GM21515 (cell line): Measurements from ENCODE around the gene COA1.
"Not testable (repeated sequence)": the region's sequence is repeated elsewhere in the genome, so short reads cannot be mapped to it uniquely, and the experiment has no call there.

Experiments
- ATAC-seq: cut with Tn5 transposase; IDR thresholded peaks from one replicate; pipeline ENCODE4 v1.9.1; 2021; ENCODE audit not compliant: unreplicated experiment

Gene COA1

DNA sequence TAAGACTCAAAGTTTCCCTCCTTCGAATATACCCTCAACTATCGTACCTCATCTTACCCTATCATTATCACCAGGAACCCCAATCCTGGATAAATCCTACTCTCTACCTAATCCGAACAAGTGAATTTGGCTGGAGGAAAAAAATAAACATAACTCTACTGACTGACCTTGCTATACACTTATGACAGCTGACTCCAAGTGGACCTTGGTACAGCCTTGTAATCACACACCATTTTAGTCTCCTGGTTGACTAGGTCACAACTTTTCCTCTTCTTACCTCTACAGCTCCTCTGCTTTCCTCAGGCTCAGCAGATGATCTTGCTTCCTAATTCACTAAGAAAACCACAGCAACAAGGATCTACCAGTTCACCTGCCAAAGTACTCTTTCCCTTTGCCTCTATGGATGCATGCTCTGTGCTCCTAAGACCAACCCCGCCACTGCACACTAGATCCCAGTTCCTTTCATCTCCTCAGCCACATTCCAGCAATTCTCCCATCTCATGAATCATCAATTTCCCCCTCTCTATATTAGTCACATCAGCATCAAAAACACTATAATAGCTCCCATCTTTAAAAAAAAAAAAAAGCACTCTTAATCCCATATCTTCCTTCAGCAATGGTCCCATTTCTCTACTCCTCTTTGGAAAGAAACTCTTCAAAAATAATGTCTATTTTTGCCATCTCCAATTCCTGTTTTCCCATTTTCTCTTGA, 35.5 kb downstream of the COA1 start:
- no peak for ATAC-seq

DNA sequence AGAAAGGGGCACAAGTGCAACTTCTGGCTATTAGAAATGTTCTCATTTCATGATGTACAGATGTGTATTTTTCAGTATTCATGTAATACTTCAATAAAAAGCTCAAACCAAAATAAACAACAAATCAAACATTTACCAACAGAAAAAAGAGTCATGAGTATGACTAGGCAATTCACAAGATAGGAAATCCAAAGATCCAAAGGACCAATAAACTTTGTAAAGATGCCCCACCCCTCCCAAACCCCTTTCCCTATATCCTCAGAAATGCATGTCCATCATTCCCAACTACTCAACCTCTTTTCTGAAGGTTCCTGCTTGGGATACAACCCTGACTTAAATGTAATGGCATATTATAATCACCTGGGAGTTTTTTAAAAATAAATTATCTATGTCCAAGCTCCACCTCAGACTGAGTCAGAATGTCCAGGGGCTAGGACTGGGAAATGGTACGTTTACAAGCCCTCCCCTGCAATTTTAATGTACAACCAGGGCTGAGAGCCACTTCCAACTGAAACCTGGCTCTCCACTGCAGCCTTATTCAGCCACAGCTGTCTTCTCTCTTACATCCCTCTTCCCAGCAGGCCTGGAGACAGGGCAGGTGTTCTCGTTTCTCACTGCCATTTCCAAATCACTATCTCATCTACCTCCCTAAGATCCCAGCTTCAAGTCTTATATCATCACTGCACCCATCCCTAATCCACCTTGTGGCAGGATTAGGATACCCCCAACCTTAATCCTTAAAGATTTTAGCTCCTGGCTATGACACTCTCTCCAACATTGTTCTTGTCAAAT, 36.5 kb downstream of the COA1 start:
- ATAC-seq = no peak

DNA sequence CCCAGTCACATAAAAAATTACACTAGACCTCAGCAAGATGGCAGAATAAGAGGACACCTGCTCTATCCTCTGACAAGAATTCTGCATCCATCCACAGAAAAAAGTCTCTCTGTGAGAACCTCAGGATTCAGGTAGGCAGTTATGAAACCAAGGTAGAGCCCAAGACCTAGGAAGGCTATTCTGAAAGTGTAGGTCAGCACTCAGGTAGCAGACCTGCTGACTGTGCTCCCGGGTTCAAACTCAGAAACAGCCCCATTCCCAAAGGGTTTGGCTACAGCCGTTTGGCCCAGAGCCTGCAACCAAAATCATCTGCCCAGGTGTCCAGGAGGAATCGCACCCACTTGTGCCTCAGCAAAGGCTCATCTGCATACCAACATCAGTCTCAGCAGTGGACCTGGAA, 37.7 kb downstream of the COA1 start:
- ATAC-seq = no peak

DNA sequence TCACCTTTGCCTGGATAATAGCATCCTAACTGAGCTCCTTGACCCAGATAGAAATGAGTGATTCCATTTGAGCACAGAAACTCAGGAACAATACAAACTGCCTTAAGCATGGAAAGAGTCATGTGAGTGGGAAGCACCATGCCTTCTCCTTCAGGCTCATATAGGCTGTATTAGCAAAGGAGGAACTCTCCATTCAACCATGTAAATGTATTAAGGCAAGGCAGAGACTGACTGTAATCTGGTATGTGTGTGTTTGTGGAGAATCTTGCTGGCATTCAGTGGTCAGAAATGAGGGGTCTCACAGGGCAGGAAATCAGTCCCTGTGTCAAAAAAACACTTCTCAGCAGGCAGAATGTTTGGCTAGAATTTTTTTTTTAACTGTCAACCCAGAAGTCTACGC, 40.2 kb downstream of the COA1 start:
- no peak for ATAC-seq

DNA sequence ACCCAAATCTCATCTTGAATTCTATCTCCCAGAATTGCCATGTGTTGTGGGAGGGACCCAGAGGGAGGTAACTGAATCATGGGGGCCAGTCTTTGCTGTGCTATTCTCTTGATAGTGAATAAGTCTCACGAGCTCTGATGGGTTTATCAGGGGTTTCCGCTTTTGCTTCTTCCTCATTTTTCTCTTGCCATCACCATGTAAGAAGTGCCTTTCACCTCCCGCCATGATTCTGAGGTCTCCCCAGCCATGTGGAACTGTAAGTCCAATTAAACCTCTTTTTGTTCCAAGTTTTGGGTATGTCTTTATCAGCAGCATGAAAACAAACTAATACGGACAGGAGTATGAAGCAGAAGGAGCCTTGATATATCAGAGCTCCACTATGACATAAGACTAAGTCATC, 41.5 kb downstream of the COA1 start:
- ATAC-seq = not testable (repeated sequence)

DNA sequence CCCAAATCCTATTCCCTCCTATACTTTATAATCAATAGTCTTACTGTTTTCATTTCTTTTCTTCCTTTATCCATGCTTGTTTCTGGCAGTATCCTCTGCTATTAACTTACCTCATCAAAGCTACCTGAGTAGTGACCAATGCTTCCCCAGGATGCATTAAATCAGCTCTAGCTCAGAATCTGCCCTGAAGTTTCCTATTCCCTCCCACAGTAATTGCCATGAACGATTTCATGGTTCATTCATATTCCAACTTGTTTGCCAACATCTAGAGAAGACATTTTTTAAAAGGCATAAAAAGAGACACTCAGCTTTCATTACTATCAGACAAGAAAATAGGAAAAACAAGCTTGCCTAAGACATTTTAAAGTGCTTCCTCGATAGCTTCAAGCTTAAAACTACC, 42.3 kb downstream of the COA1 start:
- no peak for ATAC-seq

DNA sequence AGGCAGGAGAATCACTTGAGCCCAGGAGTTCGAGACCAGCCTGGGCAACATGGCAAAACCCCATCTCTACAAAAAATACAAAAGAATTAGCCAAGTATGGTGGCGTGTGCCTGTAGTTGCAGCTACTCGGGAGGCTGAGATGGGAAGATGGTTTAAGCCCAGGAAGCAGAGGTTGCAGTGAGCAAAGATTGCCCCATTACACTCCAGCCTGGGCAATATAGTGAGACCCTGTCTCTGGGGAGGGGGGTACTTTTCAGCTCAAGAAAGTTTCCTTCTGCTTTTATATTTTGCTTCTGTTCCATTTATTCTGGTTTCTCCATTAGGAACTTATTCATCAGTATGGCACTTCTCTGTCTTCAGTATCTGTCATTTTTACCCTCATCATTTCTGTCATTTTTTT, 48.6 kb downstream of the COA1 start:
- ATAC-seq = no peak

DNA sequence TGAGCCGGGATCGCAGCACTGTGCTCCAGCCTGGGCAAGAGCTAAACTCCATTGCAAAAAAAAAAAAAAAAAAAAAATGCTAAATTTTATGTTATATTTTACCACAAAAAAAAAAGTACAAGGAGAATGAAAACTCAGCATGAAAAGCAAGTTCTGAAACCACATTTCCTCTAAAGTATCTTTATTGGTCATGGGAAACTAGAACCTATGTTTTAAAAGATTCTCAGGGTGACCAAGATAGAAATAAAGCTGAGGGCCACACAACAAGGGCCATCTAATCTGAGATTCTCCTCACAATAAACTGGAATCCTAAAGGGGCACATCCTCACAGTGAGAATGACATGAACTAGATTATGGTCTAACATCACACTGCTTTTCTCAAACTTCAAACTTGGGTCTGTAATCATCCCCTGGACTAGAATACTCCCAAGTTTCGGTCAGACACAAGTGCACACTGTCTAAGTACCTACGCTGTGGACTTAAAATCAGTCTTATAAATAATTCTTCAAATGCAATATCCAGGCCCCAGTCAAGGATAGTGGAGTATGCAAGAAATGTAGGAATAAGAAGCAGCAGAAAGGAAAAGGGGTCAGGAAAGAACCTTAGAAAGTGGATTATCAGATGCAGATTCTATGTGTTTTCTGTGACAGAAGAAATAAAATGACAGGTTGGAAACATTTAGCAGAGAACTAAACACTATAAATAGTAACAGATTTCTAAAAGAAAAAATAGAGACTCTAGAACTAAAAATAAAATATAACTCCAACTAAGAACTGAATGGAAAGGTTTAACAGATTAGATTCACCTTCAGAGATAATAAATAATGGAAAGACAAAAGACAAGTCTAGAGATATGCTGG, 49.9 kb downstream of the COA1 start:
- ATAC-seq = no peak

DNA sequence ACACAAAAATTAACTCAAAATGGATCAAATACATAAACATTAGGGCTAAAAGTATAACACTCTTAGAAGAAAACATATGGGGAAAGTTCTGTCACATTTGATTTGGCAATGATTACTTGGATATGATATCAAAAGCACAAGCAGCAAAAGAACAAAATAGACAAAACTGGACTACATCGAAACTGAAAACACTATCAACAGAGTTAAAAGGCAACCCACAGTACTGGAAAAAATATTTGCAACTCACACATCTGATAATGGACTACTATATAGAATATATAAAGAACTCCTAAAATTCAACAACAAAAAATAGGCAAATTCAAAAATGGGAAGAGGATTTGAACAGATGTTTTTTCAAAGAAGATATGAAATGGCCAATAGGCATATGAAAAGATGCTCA, 51.0 kb downstream of the COA1 start:
- ATAC-seq = no peak

DNA sequence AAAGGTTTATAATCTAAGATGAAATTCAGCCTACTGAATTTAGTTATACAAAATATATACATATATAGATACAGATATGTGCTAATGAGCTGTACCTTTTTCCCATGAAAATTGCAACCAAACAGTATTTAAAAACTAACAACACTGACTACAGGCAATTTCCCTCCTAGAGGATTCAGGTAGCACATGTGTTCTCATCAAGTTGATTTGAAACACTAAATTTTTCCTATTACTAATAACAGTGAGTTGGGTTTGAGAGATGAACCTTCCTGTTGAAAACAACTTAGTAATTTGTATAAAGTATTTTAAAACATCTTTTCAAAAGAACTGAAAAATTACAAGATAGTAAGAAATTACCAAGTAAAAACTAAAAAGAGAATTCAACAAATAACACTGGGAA, 51.5 kb downstream of the COA1 start:
- no peak for ATAC-seq

DNA sequence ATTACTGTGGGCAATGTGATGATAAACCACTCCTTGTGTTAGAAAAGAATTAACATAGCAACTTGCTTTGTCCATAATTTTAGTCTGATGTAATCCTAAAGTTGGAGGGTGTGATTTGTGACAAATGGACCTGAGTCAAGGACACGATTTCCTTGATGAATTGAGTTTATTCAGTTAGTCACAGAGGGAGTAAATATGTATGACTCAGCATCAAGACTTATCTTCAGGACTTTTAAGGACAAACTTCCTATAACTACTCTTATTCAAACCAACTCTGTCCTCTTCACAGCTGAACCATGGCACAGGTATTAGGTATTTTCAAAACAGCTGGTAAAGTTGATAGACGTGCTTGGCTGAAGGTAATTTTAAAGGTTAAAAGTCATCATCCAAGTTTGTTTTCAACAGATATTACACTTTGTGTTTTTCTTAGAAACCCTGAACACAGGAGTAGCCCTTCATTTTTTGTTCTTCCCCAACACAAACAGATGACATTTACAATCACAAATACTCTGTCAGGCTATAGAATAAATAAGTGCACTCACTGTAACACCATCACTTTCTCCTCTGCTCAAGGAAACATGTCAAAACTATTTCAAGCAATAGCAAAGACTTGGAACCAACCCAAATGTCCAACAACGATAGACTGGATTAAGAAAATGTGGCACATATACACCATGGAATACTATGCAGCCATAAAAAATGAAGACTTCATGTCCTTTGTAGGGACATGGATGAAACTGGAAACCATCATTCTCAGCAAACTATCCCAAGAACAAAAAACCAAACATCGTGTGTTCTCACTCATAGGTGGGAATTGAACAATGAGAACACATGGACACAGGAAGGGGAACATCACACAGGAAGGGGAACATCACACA, 54.5 kb downstream of the COA1 start:
- no peak for ATAC-seq

DNA sequence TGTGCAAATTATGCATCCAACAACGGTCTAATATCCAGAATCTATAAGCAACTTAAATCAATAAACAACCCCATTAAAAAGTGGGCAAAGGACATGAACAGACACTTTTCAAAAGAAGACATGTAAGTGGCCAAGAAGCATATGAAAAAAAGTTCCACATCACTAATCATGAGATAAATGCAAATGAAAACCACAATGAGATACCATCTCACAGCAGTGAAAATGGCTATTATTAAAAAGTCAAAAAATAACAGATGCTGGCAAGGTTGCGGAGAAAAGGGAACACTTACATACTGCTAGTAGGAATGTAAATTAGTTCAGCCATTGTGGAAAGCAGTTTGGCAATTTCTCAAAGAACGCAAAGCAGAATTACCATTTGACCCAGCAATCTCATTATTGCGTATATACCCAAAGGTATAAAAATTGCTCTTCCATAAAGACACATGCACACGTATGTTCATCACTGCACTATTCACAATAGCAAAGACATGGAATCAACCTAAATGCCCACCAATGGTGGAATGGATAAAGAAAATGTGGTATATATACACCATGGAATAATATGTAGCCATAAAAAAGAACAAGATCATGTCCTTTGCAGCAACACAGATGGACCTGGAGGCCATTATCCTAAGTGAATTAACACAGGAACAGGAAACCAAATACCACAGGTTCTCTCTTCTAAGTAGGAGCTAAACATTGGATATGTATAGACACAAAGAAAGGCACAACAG, 55.9 kb downstream of the COA1 start:
- not testable (repeated sequence) for ATAC-seq

DNA sequence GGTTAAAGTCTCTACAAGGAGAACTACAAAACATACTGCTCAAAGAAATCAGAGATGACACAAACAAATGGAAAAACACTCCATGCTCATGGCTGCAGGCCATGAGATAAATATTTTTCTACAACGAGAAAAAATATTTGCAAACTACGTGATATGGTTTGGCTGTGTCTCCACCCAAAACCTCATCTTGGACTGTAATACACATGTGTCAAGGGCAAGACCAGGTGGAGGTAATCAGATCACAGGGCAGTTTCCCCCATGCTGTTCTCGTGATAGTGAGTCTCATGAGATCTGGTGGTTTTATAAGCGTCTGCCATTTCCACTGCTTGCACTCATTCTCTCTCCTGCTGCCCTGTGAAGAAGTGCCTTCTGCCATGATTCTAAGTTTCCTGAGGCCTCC, 57.8 kb downstream of the COA1 start:
- no peak for ATAC-seq

DNA sequence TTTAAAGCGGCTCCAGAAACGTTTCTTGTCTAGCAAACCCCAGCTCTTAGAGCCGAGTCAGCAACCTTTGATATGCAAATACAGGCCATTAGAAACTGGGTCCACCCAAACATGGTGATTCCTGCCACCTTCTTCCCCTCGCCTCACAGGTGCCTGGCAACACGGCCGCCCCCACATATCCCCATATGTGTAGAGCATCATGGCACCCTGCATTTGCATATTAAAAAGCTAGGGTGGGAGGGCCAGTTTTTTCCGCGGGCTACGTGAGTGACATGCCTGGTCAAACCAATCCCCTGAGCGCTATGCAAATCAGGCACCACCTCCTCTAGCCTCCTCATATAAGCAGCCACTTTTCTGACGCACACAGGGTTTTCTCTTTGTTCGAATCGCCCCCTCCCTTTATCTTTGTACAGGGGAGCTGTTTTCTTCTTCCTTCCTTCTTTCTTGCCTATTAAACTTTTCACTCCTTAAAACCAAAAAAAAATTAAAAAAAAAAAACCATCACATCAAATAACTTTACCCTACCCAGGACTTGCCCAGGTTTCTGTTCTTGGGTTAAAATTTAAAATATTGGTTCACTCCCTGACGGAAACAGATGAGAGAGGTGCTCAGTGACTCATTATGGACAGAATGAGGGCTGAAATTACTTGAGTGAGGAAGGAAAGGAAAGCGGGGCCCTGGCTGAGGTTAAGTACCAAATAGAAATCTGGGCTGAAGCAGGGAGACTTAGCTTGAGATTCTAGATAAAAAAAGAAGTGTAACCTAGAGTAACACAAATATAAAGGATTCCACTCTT, 59.8 kb downstream of the COA1 start:
- ATAC-seq = no peak

DNA sequence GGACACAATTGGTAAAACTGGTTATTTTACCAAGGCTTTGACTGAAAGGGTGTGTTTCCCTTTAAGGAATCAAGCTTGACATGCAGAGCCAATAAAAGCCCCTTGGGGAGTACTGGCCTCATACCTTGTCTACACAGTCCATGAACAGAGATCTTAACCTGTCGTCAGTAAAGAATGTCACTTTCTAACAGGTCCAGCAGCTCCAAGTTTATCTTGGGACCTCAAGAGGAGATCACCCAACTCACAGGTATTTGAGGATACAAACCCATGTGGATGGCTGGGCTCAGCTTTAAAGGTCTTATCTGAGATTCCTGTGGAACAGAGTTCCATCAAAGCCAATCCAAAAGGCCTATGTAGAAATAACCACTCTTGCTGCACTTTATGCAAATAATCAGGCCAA, 61.3 kb downstream of the COA1 start:
- ATAC-seq = no peak

DNA sequence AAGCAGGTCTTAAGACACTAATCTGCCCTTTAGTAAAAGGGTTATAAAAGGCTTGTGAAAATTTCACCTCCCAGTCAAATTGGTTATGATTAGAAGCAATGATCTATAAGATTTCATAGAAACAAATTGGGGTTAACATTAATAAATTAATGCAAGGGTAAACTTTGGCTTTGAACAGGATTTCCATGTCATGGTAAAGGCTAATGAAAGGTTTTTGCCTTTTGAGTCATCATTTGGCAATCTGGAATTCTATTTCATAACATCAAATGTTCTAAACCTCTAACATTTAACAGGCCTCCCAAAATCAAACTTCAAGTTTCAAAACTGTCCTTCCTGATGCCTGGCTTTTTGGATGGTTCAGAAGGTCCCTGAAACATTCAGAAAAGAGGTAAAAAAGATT, 62.4 kb downstream of the COA1 start:
- ATAC-seq = no peak

DNA sequence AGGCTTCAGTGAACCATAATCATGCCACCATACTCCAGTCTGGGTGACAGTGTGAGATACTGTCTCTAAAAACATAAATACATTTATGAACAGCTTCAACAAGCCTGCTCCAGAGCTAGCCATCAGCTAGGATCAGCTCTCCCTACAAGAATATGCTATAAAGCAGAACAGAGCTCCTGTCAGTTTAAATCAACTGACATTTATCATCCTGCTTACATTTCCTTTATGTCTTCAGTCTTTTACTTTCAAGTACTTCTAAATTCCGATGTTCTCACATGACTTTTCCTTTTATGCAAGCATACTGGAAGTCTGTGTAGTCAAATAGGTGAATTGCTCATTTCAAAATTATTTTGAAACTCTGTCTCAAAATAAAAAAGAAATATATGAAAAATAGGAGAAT, 64.6 kb downstream of the COA1 start:
- no peak for ATAC-seq

DNA sequence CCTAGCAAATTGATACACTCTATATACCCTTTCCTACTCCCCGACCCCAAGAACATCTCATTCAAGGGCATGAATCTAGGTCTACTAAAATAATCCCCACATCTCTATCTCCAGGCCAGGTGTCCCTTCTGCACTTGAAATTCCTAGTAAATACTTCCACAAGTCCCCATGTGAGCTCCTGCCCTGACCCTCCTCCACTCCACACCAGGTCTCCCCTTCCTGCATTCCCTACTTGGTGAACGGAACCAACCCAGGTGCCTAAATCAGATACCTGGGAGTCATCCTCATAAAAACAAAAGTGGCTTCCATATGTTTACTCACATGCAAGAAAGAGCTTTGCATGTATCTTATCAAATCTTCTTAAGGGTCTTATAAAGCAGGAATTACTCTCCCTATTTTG, 69.2 kb downstream of the COA1 start:
- no peak for ATAC-seq

DNA sequence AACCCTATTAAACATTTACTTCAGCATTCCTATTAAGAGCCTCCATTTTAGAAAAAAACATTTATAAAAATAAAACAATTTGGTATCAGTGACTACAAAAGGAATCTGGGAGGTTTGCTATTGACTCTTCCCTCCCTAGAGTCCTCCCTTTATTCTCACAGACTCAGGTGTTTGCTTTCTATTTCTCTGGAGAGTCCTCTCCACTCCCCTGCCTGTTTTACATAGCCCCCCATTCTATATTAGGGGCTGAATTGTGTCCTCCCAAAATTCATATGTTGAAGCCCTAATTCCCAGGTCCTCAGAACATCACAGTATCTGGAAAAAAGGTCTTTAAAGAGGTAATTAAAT, 69.8 kb downstream of the COA1 start:
- no peak for ATAC-seq
